Left ventricle myocardium superior (tissue), 1 donor: ENCODE results near the gene MPHOSPH9. TPM values are rescaled to one million over a fixed set of nuclear protein-coding genes. Genes with fewer than 3 reads are reported as not detected.
"Not testable (repeated sequence)": the region's sequence is repeated elsewhere in the genome, so short reads cannot be mapped to it uniquely, and the experiment has no call there.

Experiments used
- ATAC-seq: fragments of 200-7000 bp; cut with Tn5 transposase; one replicate; pipeline ENCODE4 v1.9.1; 2020; ENCODE audit warnings: mild to moderate bottlenecking, moderate library complexity
- DNase-seq: peaks from one replicate; pipeline ENCODE4 v3.0.0-alpha.2; 2020
- intact Hi-C: fragments of 100-400 bp; cut with micrococcal nuclease; formaldehyde crosslinking; loops from one replicate; pipeline ENCODE4 v1.11.0; 2022
- total RNA-seq: library from RNA; stranded (reverse); fragmentation: NEBNext Ultra II Directional; extraction: Animal tissue kit (Norgen Biotek cat#: 25700); gene quantifications from one replicate; pipeline ENCODE4 v1.2.1, GENCODE V29; 2021
- donor health status: DM: no; HTN: yes; CAD: no; lungs with severe emphysema.

MPHOSPH9 gene
- total RNA-seq, 1 donor from 2014 or later, result 27.7 TPM

GRCh38 chr12:123237646-123238329 lies 4.8 kb upstream of the MPHOSPH9 start:
- ATAC-seq, result no peak
- peak; percentile 75 for DNase-seq
- intact Hi-C loops, result loop anchor here (10.0 kb wide), 1 partner anchor 263 kb away; the partner anchor contains the start of gene OGFOD2

GRCh38 chr12:123233505-123234308 lies 766 bp upstream of the MPHOSPH9 start:
- DNase-seq (no peak), ATAC-seq (peak; percentile 15)
- intact Hi-C loops, result loop anchor here (10.0 kb wide), 1 partner anchor 259 kb away; the partner anchor contains the start of gene OGFOD2

GRCh38 chr12:123232472-123232806 lies 502 bp downstream of the MPHOSPH9 start:
- ATAC-seq, result peak; percentile 17
- intact Hi-C loops, result loop anchor here (10.0 kb wide), 1 partner anchor 258 kb away; the partner anchor contains the start of gene OGFOD2
- DNase-seq, result no peak

DNA sequence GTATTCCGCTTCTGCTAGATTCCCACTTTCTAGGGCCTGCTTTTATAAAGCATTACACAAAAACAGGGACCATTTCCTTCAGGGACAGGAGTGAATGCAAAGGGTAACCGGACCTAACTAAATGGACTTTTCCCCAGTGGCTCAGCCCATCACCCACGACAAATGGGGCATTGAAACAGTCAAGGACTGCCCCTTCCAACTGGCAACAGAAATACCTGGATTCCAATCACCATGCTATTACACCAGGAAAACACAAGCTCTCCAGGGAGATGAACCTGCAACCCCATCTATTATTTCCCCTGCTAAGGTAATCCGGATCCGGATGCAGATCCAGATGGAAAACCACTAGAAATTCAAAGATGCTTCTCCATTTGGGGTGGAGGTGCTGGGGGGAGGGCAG lies 1.0 kb downstream of the MPHOSPH9 start:
- intact Hi-C loops, result loop anchor here (10.0 kb wide), 1 partner anchor 257 kb away; the partner anchor contains the start of gene OGFOD2
- DNase-seq, result no peak
- ATAC-seq, result no peak

GRCh38 chr12:123229051-123229450 lies 3.9 kb downstream of the MPHOSPH9 start:
- ATAC-seq (no peak), DNase-seq (no peak)
- intact Hi-C loops, result no loop called here

GRCh38 chr12:123227581-123228258 lies 5.2 kb downstream of the MPHOSPH9 start:
- DNase-seq (no peak), ATAC-seq (no peak)
- intact Hi-C loops, result no loop called here

DNA sequence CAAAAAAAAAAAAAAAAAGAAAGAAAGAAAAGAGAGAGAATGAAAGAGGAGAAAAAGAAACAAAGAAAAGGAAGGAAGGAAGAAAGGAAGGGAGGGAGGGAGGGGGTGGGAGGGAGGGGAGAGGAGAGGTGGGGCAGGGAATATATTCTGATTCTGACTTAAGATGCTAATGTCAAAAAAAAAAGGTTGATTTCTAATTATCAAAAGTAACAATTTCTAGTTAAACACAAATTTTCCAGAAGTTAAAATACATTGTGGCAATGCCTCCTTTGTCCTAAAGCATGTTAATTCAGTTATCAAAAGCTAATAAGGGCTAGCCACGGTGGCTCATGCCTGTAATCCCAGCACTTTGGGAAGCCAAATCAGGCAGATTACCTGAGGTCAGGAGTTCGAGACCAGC lies 7.5 kb downstream of the MPHOSPH9 start:
- ATAC-seq (no peak), DNase-seq (no peak)
- intact Hi-C loops, result no loop called here

GRCh38 chr12:123223241-123223668 lies 9.7 kb downstream of the MPHOSPH9 start:
- no peak for ATAC-seq
- no peak for DNase-seq
- intact Hi-C loops, result no loop called here

DNA sequence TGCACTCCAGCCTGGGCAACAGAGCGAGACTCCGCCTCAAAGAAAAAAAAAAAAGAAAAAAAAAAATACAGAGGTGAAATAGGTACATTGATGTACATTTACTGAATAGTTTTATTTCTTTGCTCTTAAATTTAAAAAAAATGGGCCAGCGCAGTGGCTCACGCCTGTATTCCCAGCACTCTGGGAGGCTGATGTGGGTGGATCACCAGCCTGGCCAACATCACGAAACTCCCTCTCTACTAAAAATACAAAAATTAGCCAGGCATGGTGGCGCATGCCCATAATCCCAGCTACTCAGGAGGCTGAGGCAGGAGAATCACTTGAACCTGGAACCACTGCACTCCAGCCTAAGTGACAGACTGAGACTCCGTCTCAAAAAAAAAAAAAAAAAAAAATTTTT lies 25.1 kb downstream of the MPHOSPH9 start:
- intact Hi-C loops, ATAC-seq, DNase-seq: not testable (repeated sequence)

GRCh38 chr12:123206794-123207193 lies 26.1 kb downstream of the MPHOSPH9 start:
- DNase-seq, intact Hi-C loops: not testable (repeated sequence)

GRCh38 chr12:123200414-123200813 lies 32.5 kb downstream of the MPHOSPH9 start:
- no peak for ATAC-seq
- no peak for DNase-seq
- intact Hi-C loops, result no loop called here

More at GRCh38 chr12:123206794-123207193, 26.1 kb downstream of the MPHOSPH9 start:
- ATAC-seq, result not testable (repeated sequence)

GRCh38 chr12:123199936-123200335 lies 33.0 kb downstream of the MPHOSPH9 start:
- intact Hi-C loops, result no loop called here
- ATAC-seq, result no peak
- no peak for DNase-seq

- intact Hi-C loops, result no loop called here
- ATAC-seq, result no peak
Observed at GRCh38 chr12:123187637-123188036, 45.3 kb downstream of the MPHOSPH9 start.

DNA sequence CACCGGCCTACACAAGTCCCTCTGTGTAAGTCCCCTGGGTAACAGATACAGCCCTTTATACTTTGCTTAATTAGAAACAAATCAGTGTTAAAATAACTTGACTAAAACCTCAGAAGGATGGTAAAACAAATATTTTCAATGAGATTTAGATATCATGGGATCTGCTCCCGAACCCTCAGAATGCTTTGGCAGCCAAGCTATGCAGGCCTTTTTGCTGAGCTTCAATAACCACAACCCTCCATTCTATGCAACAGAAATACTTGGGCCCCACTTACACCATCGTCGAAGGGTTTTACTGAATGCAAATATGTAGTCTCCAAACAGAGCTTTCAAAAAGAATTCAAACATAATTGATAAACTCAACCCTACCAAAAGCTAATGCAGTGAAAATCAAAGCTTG lies 52.8 kb downstream of the MPHOSPH9 start:
- intact Hi-C loops, result no loop called here
- no peak for ATAC-seq
- no peak for DNase-seq

More at GRCh38 chr12:123187637-123188036, 45.3 kb downstream of the MPHOSPH9 start:
- DNase-seq, result no peak

DNA sequence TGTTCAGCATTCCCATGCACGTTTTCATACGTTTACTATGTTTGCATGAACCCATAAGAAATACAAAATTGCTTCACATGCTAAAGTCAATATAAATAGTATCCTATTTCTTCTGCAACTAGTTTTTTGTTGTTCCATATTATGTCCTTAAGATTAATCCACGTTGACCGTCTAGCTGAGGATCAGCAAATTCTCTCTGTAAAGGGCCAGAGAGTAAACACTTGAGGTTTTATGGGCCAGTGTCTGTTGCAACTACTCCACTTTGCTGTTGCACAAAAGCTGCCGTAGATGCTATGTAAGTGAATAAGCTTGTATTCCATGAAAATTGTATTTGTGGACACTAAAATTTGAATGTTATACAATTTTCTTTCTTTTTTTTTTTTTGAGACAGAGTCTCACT lies 61.0 kb downstream of the MPHOSPH9 start:
- intact Hi-C loops, result no loop called here
- ATAC-seq, result no peak
- DNase-seq, result no peak

GRCh38 chr12:123167329-123167728 lies 65.6 kb downstream of the MPHOSPH9 start:
- intact Hi-C loops, result no loop called here

DNA sequence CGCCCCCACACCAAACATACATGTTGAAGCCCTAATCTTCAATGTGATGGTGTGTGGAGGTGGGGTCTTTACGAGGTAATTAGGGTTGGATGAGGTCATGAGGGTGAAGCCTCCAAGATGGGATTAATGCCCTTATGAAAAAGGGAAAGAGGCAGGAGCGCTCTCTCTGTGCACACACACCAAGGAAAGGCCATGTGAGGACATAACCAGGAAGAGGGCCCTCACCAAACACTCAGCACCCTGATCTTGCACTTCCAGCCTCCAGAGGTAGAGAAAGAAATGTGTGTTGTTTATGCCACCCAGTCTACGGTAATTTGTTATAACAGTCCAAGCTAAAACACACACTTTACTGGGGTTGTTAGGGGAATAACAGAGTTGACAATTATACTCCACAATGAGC lies 67.4 kb downstream of the MPHOSPH9 start:
- intact Hi-C loops, result no loop called here
- DNase-seq (no peak), ATAC-seq (no peak)

More at GRCh38 chr12:123167329-123167728, 65.6 kb downstream of the MPHOSPH9 start:
- DNase-seq, result no peak
- ATAC-seq, result no peak

- intact Hi-C loops, result no loop called here
- ATAC-seq (no peak), DNase-seq (no peak)
Observed at GRCh38 chr12:123164710-123165261, 68.2 kb downstream of the MPHOSPH9 start.

DNA sequence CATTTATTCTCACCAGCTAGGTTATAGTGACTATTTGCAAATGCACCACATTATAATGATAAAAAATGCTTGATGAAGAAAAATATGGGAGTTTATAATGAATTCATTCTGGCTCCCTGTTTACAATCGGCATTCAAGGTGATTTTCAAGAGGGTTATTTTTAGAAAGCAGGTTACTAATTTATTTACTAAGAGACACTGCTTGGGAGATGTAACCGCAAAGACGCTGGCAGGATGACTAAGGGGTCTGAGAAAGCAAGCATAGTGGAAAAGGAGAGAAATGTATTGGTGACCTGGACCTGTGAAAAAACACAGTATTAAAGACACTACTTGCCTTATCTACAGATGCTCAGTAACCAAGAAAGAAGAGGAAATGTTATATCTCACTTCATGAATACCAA lies 68.7 kb downstream of the MPHOSPH9 start:
- intact Hi-C loops, result no loop called here
- no peak for ATAC-seq

More for the DNA sequence above, 68.7 kb downstream of the MPHOSPH9 start:
- no peak for DNase-seq
